GM19351 (cell line): ENCODE data around the gene TUBD1.
A peak's percentile ranks its signal among the peaks of the same experiment; 100 is the strongest.
"Not testable (repeated sequence)": the region's sequence is repeated elsewhere in the genome, so short reads cannot be mapped to it uniquely, and the experiment has no call there.

Source experiments
- ATAC-seq: cut with Tn5 transposase; IDR thresholded peaks from one replicate; pipeline ENCODE4 v1.9.1; 2021; ENCODE audit warnings: mild to moderate bottlenecking, moderate library complexity; ENCODE audit not compliant: unreplicated experiment

The TUBD1 gene

DNA sequence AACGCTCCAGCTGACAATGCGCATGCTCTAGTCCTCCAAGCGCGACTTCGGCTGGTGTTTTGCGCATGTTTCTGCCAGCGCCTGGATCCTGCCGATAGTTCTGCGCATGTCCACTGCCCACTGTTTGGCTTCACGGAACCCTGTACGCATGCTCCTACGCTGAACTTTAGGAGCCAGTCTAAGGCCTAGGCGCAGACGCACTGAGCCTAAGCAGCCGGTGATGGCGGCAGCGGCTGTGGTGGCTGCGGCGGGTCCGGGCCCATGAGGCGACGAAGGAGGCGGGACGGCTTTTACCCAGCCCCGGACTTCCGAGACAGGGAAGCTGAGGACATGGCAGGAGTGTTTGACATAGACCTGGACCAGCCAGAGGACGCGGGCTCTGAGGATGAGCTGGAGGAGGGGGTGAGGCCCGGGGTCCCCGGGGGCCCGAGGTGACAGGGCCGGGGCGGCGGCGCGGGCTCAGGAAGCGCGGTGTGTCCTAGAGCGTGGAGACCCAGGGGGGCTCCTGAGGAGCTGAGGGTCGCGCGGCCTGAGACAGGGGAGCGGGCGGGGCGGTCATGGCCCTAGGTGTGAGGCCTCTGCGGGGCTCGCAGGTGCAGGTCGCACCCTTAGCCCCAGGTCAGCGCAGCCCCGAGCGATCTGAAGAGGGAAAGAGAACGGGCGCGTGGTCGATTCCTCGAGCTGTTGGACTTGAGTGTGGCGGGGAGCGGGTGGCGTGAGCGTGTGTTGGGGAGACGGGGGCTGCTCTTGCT, at the start of gene TUBD1, which contains the start of gene RPS6KB1:
Gene TUBD1, minus strand, starts transcription at position 20 of the 752 bp plus-strand sequence. CDS start 1,941 bp downstream, outside the sequence.
Gene RPS6KB1, plus strand, starts transcription at position 198 of the 752 bp plus-strand sequence. Its CDS starts 64 bp downstream, at position 262.
- peak; percentile 88 for ATAC-seq

DNA sequence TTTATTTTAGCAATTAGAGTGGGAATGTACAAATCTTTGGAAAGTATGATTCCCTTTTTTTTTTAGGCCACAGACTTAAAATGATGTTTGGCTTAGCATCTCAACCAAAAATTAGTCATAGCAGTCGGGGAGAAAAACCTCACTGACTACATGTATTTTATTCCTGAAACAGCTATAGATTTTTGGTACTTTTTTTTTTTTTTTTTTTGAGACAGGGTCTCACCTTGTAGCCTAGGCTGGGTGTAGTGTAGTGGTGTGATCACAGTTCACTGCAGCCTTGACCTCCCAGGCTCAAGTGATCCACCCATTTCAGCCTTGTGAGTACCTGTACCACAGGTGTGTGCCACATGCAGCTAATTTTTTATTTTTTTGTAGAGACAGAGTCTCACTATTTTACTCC, 48.4 kb upstream of the TUBD1 start:
- ATAC-seq = no peak

DNA sequence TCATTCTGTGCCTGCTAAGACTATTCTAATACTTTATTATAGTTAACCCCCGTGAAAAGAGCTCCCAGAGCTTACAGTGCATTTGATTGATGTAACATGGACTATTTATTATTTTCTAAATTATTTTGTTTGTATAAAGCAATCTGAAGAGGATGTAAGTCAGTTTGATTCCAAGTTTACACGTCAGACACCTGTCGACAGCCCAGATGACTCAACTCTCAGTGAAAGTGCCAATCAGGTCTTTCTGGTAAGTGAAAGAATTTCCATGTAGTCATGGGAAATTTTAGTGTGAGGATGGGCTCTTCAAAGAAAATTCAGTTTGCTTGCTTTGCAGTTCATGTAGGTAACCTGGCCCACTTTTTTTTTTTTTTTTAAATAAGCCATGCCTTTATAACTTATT, 48.0 kb upstream of the TUBD1 start:
- ATAC-seq = not testable (repeated sequence)

GRCh38 chr17:59933317-59933716, 40.6 kb upstream of the TUBD1 start:
- not testable (repeated sequence) for ATAC-seq

DNA sequence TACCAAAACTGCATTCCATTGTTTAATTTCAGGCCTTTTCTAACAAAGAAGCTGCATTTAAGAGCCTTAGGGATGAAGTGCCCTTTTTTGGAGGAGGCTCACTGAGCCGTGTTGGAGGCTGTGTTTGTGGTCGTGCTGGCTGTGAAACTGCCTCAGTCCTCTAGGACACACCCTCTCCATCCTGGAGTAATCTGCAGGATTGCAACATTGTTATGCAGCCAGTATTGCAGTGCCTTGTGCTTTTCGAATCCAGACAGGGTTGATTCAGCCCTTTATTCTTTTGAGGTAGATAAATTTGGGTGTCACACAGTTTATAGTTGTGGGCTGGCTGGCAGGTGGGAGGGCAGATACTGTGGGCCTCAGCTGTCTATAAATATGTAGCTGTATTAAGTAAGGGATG, 38.0 kb upstream of the TUBD1 start:
- not testable (repeated sequence) for ATAC-seq

DNA sequence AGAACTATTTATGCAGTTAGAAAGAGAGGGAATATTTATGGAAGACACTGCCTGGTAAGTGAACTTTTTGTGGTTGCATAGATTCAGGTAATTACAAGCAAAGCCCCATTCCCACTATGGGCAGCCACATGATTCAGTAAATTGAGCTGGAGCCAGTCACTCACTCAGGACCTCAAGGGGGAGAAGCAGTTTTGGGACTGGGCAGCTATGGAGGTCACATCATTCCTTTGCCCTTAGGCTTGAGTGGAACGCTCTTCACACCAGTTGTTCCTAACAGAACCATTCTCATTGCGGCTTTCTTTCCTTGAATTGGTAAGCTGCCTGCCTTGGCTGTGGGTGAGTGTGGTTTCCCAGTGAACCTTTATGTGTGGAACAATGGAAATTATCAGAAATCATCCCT, 37.4 kb upstream of the TUBD1 start:
- not testable (repeated sequence) for ATAC-seq

GRCh38 chr17:59920637-59921036, 27.9 kb upstream of the TUBD1 start:
- ATAC-seq = not testable (repeated sequence)

- no peak for ATAC-seq
These were observed 23.7 kb upstream of the TUBD1 start for GRCh38 chr17:59916446-59916845.

GRCh38 chr17:59914274-59914854, 21.6 kb upstream of the TUBD1 start:
- ATAC-seq = no peak

GRCh38 chr17:59907467-59907866, 14.7 kb upstream of the TUBD1 start:
- ATAC-seq = no peak

GRCh38 chr17:59903455-59903854, 10.7 kb upstream of the TUBD1 start:
- ATAC-seq = no peak

DNA sequence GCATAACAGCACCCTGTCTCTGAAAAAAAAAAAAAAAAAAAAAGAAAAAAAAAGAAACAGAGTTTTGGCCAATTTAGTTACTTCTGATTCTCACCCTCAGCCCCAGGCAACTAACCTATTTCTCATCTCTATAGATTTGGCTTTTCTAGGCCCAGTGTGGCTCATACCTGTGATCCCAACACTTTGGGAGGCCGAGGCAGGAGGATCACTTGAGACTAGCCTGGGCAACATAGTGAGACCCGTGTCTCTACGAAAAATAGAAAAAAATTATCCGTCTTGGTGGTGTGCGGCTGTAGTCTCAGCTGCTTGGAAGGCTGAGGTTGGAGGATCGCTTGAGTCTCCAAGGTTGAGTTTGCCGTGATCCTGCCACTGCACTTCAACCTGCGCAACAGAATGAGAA, 8.9 kb upstream of the TUBD1 start:
- ATAC-seq = no peak

GRCh38 chr17:59899099-59899498, 6.4 kb upstream of the TUBD1 start:
- ATAC-seq = no peak

DNA sequence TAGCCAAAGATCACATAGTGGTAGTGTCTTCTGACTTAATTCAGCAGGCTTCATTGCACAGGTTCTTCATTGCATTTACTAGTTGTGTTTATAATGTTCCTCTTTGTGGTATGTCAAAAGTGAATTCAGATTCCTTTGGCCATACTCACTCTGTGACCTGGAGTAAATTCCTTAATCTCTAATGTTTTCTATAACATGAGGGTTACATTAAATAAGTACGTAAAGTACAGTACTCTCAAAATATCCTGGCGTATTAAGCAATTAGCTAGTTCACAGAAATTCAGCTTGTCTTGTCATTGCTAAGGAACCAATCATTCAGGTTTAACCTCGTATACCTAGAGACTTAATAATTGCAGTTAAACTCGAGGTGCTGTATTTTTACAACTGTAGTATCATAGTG, 4.3 kb upstream of the TUBD1 start:
- ATAC-seq = no peak

DNA sequence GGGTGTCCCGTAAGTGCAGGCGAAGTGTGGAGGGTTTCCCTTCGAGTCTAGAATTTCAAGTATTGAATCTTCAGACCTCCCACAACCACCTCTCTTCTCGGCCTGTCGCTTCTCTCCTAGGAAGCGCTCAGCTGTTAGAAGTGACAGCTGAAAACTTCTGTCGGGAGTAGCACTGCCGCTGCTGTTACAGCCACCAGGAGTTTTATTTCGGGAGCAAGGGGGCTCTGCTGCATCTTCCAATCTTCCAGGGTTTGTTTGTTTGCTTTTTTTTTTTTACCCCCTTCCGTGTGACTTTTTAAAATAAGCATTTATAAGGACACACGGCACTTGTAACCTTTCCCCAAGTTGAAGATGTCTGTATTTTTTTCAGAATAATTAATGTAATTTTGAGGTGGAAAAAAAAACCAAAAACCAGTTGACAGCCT, 945 bp upstream of the TUBD1 start:
- ATAC-seq = no peak

- ATAC-seq = peak; percentile 48
These were observed 356 bp downstream of the TUBD1 start for GRCh38 chr17:59892251-59892923.

- ATAC-seq = no peak
These were observed 2.0 kb downstream of the TUBD1 start for GRCh38 chr17:59890720-59891119.

DNA sequence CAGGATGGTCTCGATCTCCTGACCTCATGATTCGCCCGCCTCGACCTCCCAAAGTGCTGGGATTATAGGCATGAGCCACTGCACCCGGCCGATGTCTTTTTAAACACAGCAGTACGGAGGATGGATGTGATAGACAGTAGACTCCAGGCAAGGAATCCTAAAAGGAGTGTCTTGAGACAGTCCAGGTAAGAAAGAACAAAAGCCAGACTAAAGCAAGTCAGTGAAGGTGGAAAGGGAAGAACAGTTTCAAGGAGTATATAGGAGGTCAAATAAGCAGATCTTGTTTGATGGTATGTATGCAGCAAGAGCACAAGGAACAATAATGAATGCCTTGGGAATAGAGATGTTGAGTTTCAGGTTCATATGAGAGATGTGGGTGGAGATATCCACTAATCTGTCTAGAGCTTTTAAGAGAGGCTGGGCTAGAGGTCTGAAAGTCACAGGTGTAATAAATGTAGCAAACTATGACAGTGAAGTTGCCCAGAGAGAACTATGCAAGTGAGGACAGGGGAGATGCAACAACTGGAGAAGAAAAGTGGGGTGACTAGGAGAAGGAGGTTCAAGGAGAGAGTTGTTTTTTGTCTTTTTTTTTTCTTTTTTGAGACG, 4.5 kb downstream of the TUBD1 start:
- no peak for ATAC-seq

- ATAC-seq = no peak
These were observed 7.9 kb downstream of the TUBD1 start for GRCh38 chr17:59884861-59885260.

GRCh38 chr17:59878624-59879023, 14.1 kb downstream of the TUBD1 start:
- no peak for ATAC-seq

- ATAC-seq = no peak
These were observed 14.8 kb downstream of the TUBD1 start for GRCh38 chr17:59877965-59878364.
